Endothelial cell (in vitro differentiated cells): ENCODE results near the gene SLC35F4. TPM values are rescaled to one million over a fixed set of nuclear protein-coding genes. Genes with fewer than 3 reads are reported as not detected.
"Not testable (repeated sequence)": the region's sequence is repeated elsewhere in the genome, so short reads cannot be mapped to it uniquely, and the experiment has no call there.

ENCODE experiments used
- DNase-seq: peaks from one replicate; pipeline ENCODE4 v3.0.0; 2021; ENCODE audit warnings: low spot score
- H3K27ac Mint-ChIP-seq: one replicate; pipeline ENCODE4 v1.8.0; 2021; ENCODE audit warnings: mixed read lengths, inconsistent platforms; ENCODE audit not compliant: unreplicated experiment
- H3K27me3 Mint-ChIP-seq: one replicate; pipeline ENCODE4 v1.8.0; 2021; ENCODE audit warnings: mild to moderate bottlenecking, moderate library complexity, mixed read lengths, inconsistent platforms; ENCODE audit not compliant: unreplicated experiment
- H3K36me3 Mint-ChIP-seq: one replicate; pipeline ENCODE4 v1.8.0; 2021; ENCODE audit warnings: mild to moderate bottlenecking, low read depth, mixed read lengths, inconsistent platforms; ENCODE audit not compliant: unreplicated experiment
- H3K4me1 Mint-ChIP-seq: one replicate; pipeline ENCODE4 v1.8.0; 2021; ENCODE audit warnings: mild to moderate bottlenecking, mixed read lengths, inconsistent platforms; ENCODE audit not compliant: unreplicated experiment
- H3K4me3 Mint-ChIP-seq: one replicate; pipeline ENCODE4 v1.8.0; 2021; ENCODE audit warnings: mild to moderate bottlenecking, mixed read lengths, inconsistent platforms; ENCODE audit not compliant: unreplicated experiment
- H3K9me3 Mint-ChIP-seq: one replicate; pipeline ENCODE4 v1.8.0; 2021; ENCODE audit warnings: mixed read lengths, inconsistent platforms; ENCODE audit not compliant: unreplicated experiment
- CTCF ChIP-seq: fragments of 200-600 bp; sonication (generic); IDR thresholded peaks from one replicate; pipeline ENCODE4 v1.5.0; 2021; ENCODE audit warnings: antibody characterized with exemption; ENCODE audit not compliant: unreplicated experiment
- total RNA-seq: library from RNA; stranded (reverse); fragmentation: NEBNext Ultra II Directional; extraction: Animal tissue kit (Norgen Biotek cat#: 25700); gene quantifications from one replicate; pipeline ENCODE4 v1.2.1, GENCODE V29; 2021; ENCODE audit not compliant: unreplicated experiment

Gene SLC35F4
- total RNA-seq, 1 donor from 2014 or later = not detected

- H3K27me3 Mint-ChIP-seq = no peaks in the 10 kb centered on the region
- H3K4me3 Mint-ChIP-seq = no peak overlapping the region
Measured at GRCh38 chr14:57760896-57761295, 105.0 kb downstream of the SLC35F4 start.

GRCh38 chr14:57755018-57755521 is 110.8 kb downstream of the SLC35F4 start:
- Mint-ChIP-seq H3K36me3 (no peaks in the 10 kb centered on the region), H3K4me3 (no peak overlapping the region), H3K9me3 (no peaks in the 10 kb centered on the region), H3K27ac (no peak overlapping the region), H3K27me3 (peaks cover 2% of the 10 kb centered on the region), H3K4me1 (peaks cover 6% of the 10 kb centered on the region)
- no peak for DNase-seq
- no peak for TF ChIP-seq CTCF

More at GRCh38 chr14:57760896-57761295, 105.0 kb downstream of the SLC35F4 start:
- no peaks in the 10 kb centered on the region for H3K4me1 Mint-ChIP-seq
- no peak for DNase-seq
- no peaks in the 10 kb centered on the region for H3K9me3 Mint-ChIP-seq
- H3K27ac Mint-ChIP-seq = no peak overlapping the region
- TF ChIP-seq CTCF = no peak
- H3K36me3 Mint-ChIP-seq = no peaks in the 10 kb centered on the region

GRCh38 chr14:57754527-57754926 is 111.4 kb downstream of the SLC35F4 start:
- Mint-ChIP-seq H3K27ac (no peak overlapping the region), H3K4me3 (no peak overlapping the region), H3K36me3 (no peaks in the 10 kb centered on the region), H3K27me3 (peaks cover 2% of the 10 kb centered on the region), H3K4me1 (peaks cover 6% of the 10 kb centered on the region), H3K9me3 (no peaks in the 10 kb centered on the region)
- no peak for DNase-seq
- TF ChIP-seq CTCF = no peak

GRCh38 chr14:57753821-57754220 is 112.1 kb downstream of the SLC35F4 start:
- TF ChIP-seq CTCF = no peak
- Mint-ChIP-seq H3K9me3 (no peaks in the 10 kb centered on the region), H3K36me3 (no peaks in the 10 kb centered on the region), H3K27ac (no peak overlapping the region), H3K4me3 (no peak overlapping the region), H3K27me3 (peaks cover 2% of the 10 kb centered on the region), H3K4me1 (peaks cover 6% of the 10 kb centered on the region)
- no peak for DNase-seq

GRCh38 chr14:57752142-57752695 is 113.7 kb downstream of the SLC35F4 start:
- not testable (repeated sequence) for H3K27ac Mint-ChIP-seq, H3K27me3 Mint-ChIP-seq, H3K36me3 Mint-ChIP-seq, H3K9me3 Mint-ChIP-seq, H3K4me3 Mint-ChIP-seq, DNase-seq, H3K4me1 Mint-ChIP-seq
